ENCODE measurements around the gene ERN1. TPM values are rescaled to one million over a fixed set of nuclear protein-coding genes. Genes with fewer than 3 reads are reported as not detected.

Gene ERN1
- total RNA-seq, 1 donor from 2014 or later, result 52.6 TPM

- DNase-seq, result no peak
- Histone ChIP-seq H3K4me3 (no peak overlapping the region), H3K27ac (no peak overlapping the region), H3K9me3 (no peaks in the 10 kb centered on the region), H3K36me3 (no peaks in the 10 kb centered on the region), H3K27me3 (no peaks in the 10 kb centered on the region), H3K4me1 (peaks cover 36% of the 10 kb centered on the region)
- intact Hi-C loops (cut with DNase I), result no loop called here
- no peak for ATAC-seq
- no peak for TF ChIP-seq CTCF (IDR thresholded peaks at IDR 0.05)
Observed at GRCh38 chr17:64091116-64091515, 38.8 kb downstream of the ERN1 start.

DNA sequence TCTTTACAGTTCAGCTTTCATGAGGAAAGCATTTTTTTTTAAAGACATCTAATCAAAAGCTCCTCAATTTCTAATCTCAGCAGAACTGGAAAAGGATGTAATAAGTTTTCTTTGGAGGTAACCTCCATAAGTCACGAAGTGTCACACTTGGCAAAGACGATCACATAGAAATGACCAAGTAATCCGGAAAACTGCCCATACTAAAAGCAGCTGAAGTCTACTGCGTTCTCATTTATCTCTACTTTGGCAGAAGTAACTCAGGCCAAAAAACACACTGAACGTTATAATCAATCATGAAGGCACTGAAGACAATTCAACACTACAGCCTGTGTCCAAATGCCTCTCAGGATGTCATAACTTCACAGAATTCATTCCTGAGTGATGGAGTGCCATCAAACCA, 39.8 kb downstream of the ERN1 start:
- Histone ChIP-seq H3K36me3 (no peaks in the 10 kb centered on the region), H3K27ac (no peak overlapping the region), H3K27me3 (no peaks in the 10 kb centered on the region), H3K4me1 (peaks cover 40% of the 10 kb centered on the region), H3K4me3 (no peak overlapping the region), H3K9me3 (no peaks in the 10 kb centered on the region)
- no peak for DNase-seq
- intact Hi-C loops (cut with DNase I), result no loop called here
- TF ChIP-seq CTCF (IDR thresholded peaks at IDR 0.05), result no peak
- no peak for ATAC-seq

DNA sequence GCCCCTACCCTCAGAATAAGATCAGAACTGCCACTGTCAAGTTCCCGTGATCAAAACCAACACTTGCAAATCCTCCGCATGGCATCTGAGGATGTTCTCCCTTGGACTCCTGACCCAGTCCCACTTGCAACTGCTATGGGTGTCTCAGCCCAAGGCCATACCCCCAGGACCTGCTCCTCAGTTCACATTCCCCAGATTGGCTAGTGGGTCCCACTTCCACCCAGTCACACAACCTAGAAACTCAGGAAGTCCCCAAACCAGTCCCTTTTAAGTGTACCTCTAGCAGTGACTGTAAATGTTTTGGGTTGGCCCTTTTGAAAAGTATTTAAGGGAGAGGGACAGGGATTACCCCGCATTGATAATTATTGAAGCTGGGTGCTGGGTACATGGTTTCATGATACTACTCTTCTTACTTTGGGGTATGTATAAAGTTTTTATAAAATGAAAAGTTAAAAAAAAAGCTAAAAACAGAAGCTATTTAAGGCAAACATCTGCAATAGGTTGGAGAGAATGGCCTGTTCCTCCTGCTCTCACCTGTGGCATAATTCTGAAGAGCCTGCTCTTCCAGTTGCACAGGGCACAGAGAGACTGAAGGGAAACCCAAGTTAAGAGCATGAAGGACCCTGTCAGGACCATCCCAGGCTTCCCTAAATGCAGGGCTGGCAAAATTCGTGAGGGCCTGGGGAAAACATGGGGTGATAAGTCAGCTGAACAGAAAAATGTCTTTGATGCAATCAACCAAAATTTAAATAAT, 42.5 kb downstream of the ERN1 start:
- H3K36me3 ChIP-seq, result no peaks in the 10 kb centered on the region
- DNase-seq (no peak), ATAC-seq (no peak)
- no peak for TF ChIP-seq CTCF (IDR thresholded peaks at IDR 0.05)
- peak overlapping the region; percentile 30 for H3K27ac ChIP-seq
- no peaks in the 10 kb centered on the region for H3K9me3 ChIP-seq
- no peaks in the 10 kb centered on the region for H3K27me3 ChIP-seq
- H3K4me1 ChIP-seq, result peaks cover 66% of the 10 kb centered on the region
- no peak overlapping the region for H3K4me3 ChIP-seq
- intact Hi-C loops (cut with DNase I), result no loop called here

DNA sequence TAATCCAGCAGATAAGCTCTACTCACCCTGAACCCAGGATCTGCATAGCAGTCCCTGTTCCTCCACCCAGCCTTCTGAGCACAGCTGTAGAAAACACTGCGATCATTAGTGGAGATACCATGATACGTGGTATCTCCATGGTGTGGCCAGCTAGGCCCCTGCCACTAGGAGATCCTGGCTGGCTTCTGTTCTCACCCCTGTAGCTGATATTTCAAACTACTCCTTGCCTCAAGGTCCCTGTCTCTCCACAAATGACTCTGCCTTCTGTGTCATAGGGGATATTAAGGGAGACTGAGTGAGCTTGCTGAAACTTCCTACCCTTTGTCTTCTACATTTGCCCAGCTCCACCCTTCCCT, 44.3 kb downstream of the ERN1 start:
- TF ChIP-seq CTCF (IDR thresholded peaks at IDR 0.05), result no peak
- H3K27ac ChIP-seq, result no peak overlapping the region

GRCh38 chr17:64084940-64085649, 44.8 kb downstream of the ERN1 start:
- intact Hi-C loops (cut with DNase I), result no loop called here
- Histone ChIP-seq H3K4me1 (peaks cover 67% of the 10 kb centered on the region), H3K27ac (peak overlapping the region; percentile 28), H3K9me3 (no peaks in the 10 kb centered on the region), H3K36me3 (peaks cover 2% of the 10 kb centered on the region), H3K4me3 (no peak overlapping the region), H3K27me3 (no peaks in the 10 kb centered on the region)
- DNase-seq (no peak), ATAC-seq (no peak)
- no peak for TF ChIP-seq CTCF (IDR thresholded peaks at IDR 0.05)

More for the DNA sequence above, 44.3 kb downstream of the ERN1 start:
- ATAC-seq (no peak), DNase-seq (no peak)
- H3K36me3 ChIP-seq, result no peaks in the 10 kb centered on the region
- H3K4me1 ChIP-seq, result peaks cover 73% of the 10 kb centered on the region
- intact Hi-C loops (cut with DNase I), result no loop called here
- no peak overlapping the region for H3K4me3 ChIP-seq
- no peaks in the 10 kb centered on the region for H3K9me3 ChIP-seq
- no peaks in the 10 kb centered on the region for H3K27me3 ChIP-seq

Measured in upper lobe of right lung (tissue), 1 donor.